ENCODE results near the gene SLC25A44. TPM values are rescaled to one million over a fixed set of nuclear protein-coding genes. Genes with fewer than 3 reads are reported as not detected.
A peak's percentile ranks its signal among the peaks of the same experiment; 100 is the strongest.

SLC25A44 gene, protein sequence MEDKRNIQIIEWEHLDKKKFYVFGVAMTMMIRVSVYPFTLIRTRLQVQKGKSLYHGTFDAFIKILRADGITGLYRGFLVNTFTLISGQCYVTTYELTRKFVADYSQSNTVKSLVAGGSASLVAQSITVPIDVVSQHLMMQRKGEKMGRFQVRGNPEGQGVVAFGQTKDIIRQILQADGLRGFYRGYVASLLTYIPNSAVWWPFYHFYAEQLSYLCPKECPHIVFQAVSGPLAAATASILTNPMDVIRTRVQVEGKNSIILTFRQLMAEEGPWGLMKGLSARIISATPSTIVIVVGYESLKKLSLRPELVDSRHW
- total RNA-seq, result 1 to 10 TPM; 4.9 to 9.9 (median 7.2) TPM
- polyA plus RNA-seq, result 1 to 10 TPM; 5.4 to 9.0 (median 6.8) TPM
- long read RNA-seq, donor 1, partial matches to known transcripts, result 0 of 1 reads
- long read RNA-seq, donor 1, other reads (novel, unspliced or antisense), result 0 of 1 reads
- long read RNA-seq, donor 2, partial matches to known transcripts, result 0 of 3 reads
- long read RNA-seq, donor 2, other reads (novel, unspliced or antisense), result 0 of 3 reads
- long read RNA-seq, donor 3, partial matches to known transcripts, result 0 of 3 reads
- long read RNA-seq, donor 3, other reads (novel, unspliced or antisense), result 0 of 3 reads
- long read RNA-seq, donor 4, result 0 reads
- long read RNA-seq, donor 5, full-length matches to known transcripts, result 7 of 7 reads
- long read RNA-seq, donor 5, partial matches to known transcripts, result 0 of 7 reads
- long read RNA-seq, donor 5, other reads (novel, unspliced or antisense), result 0 of 7 reads
- long read RNA-seq, donor 6, result 0 reads
- long read RNA-seq, donor 7, full-length matches to known transcripts, result 4 of 4 reads
- long read RNA-seq, donor 7, partial matches to known transcripts, result 0 of 4 reads
- long read RNA-seq, donor 7, other reads (novel, unspliced or antisense), result 0 of 4 reads
- long read RNA-seq, donor 8, partial matches to known transcripts, result 0 of 3 reads
- long read RNA-seq, donor 8, other reads (novel, unspliced or antisense), result 0 of 3 reads
- long read RNA-seq, donor 9, partial matches to known transcripts, result 0 of 3 reads
- long read RNA-seq, donor 9, other reads (novel, unspliced or antisense), result 0 of 3 reads
- long read RNA-seq, donor 10, partial matches to known transcripts, result 0 of 2 reads
- long read RNA-seq, donor 10, other reads (novel, unspliced or antisense), result 0 of 2 reads

DNA sequence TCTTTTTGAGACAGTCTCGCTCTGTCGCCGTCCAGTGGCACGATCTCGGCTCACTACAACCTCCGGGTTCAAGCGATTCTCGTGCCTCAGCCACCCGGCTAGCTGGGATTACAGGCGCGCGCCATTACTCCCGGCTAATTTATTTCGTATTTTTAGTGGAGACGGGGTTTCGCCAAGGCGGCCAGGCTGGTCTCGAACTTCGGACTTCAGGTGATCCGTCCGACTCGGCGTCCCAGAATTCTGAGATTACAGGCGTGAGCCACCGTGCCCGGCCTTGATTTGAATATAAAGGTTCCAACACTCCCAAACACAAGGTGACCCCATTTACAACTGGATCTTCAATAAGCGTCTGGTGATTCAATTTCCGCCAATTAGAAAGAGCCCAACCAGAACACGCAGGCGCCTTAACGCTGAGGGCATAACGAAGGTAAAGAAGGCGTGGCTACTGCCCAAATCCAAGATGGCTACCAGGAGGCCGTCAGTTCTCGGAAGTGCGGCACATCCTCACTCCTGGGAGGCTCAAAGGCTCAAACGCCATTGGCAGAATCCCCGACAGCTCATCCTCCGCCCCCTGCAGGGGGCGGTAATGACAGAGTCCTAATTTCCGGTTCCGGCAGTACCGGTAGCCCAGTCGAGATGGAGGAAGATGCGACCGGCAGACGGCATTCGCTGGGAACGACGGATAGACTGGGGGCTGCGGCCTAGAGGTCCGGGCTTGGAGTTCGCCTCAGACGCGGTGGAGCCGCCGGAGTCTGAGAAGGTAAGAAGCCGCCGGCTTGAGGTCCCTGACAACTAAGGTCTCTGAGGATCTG, at the start of gene SLC25A44:
Gene SLC25A44 (plus strand): TSS at position 617 of the 812 bp plus-strand sequence. CDS start 5,744 bp downstream, outside the sequence.
- peak; percentile 96 to 99 for DNase-seq
- peaks cover 0 to 27% (median 16%) of the 10 kb centered on the region in 4 donors for H3K36me3 ChIP-seq
- H3K27ac ChIP-seq, result peak within 1 kb of the TSS; percentile 67 to 88 (median 86)
- TF ChIP-seq EP300 (IDR thresholded peaks at IDR 0.05), result no peak
- no peak for TF ChIP-seq POLR2A (IDR thresholded peaks at IDR 0.05)
- TF ChIP-seq POLR2AphosphoS5 (IDR thresholded peaks at IDR 0.05), result peak; percentile 62 to 92 (median 65)
- TF ChIP-seq, protein P1, sequence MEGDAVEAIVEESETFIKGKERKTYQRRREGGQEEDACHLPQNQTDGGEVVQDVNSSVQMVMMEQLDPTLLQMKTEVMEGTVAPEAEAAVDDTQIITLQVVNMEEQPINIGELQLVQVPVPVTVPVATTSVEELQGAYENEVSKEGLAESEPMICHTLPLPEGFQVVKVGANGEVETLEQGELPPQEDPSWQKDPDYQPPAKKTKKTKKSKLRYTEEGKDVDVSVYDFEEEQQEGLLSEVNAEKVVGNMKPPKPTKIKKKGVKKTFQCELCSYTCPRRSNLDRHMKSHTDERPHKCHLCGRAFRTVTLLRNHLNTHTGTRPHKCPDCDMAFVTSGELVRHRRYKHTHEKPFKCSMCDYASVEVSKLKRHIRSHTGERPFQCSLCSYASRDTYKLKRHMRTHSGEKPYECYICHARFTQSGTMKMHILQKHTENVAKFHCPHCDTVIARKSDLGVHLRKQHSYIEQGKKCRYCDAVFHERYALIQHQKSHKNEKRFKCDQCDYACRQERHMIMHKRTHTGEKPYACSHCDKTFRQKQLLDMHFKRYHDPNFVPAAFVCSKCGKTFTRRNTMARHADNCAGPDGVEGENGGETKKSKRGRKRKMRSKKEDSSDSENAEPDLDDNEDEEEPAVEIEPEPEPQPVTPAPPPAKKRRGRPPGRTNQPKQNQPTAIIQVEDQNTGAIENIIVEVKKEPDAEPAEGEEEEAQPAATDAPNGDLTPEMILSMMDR (IDR thresholded peaks at IDR 0.05), result peak in 4 of 7 experiments; percentile 47 to 73 (median 53)
- H3K4me1 ChIP-seq, result peaks cover 11 to 51% (median 35%) of the 10 kb centered on the region in 4 donors
- peak within 1 kb of the TSS; percentile 86 to 97 (median 94) for H3K4me3 ChIP-seq
- intact Hi-C loops (cut with DNase I; ENCODE audit: low total_unique reads), result no loop called here
- WGBS, 5 donors, result 2 to 9% (median 5%) methylated on average over 33 to 59 of the region's 59 CpGs
- no peaks in the 10 kb centered on the region for H3K9me3 ChIP-seq
- H3K27me3 ChIP-seq, result no peaks in the 10 kb centered on the region

DNA sequence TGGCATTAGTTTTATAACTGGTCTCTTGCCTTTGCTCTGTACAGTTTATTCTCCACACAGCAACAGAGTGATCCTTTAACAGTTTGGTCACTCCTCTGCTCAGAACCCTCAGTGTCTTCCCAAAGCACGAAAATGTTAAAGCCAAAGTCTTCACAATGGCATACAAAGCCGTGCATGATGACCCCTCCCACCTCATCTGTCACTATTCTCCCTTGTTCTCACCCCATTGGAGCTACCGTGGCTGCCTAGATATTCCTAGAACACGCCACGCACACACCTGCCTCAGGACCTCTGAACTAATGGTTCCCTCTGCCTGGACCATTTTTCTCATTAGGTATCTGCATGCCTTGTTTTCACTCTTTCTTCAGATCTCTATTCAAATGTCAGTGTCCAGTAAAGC, 49.2 kb upstream of the SLC25A44 start:
- intact Hi-C loops (cut with DNase I; ENCODE audit: low total_unique reads), result loop anchor here (5.0 kb wide), 1 partner anchor 83 kb away; no protein-coding TSS in a partner anchor
- peaks cover 0 to 4% (median 4%) of the 10 kb centered on the region in 3 donors for H3K27me3 ChIP-seq
- no peak for DNase-seq
- H3K36me3 ChIP-seq, result peaks cover 4 to 12% (median 9%) of the 10 kb centered on the region in 4 donors
- H3K27ac ChIP-seq, result peak overlapping the region in 1 of 5 donors; percentile 42
- no peak overlapping the region for H3K4me3 ChIP-seq
- TF ChIP-seq POLR2AphosphoS5 (IDR thresholded peaks at IDR 0.05) (no peak), POLR2A (IDR thresholded peaks at IDR 0.05) (no peak), EP300 (IDR thresholded peaks at IDR 0.05) (no peak)
- TF ChIP-seq, protein P1 (IDR thresholded peaks at IDR 0.05), result no peak
- H3K4me1 ChIP-seq, result peaks cover 13 to 54% (median 36%) of the 10 kb centered on the region in 4 donors
- 55 to 69% (median 58%) methylated on average over 5 of the region's 5 CpGs for WGBS, 5 donors
- H3K9me3 ChIP-seq, result no peaks in the 10 kb centered on the region

DNA sequence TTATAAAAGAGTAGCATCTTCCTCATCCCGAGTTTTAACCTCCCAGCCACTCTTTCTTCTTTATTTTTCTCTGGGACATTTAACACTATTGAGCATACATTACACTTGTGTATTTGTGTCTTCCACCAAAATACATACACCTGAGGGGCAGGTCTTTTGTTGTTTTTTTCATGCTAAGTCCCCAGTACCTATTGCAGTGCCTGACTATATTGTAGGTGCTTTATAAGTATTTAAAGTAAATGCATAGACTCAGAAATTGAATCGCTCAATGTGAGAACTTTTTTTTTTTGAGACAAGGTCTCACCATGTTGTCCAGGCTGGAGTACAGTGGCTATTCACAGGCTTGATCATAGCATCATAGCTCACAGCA, 48.3 kb upstream of the SLC25A44 start:
- Histone ChIP-seq H3K4me1 (peaks cover 13 to 49% (median 30%) of the 10 kb centered on the region in 4 donors), H3K4me3 (no peak overlapping the region), H3K27ac (peak overlapping the region in 1 of 5 donors; percentile 57), H3K9me3 (no peaks in the 10 kb centered on the region), H3K27me3 (peaks cover 0 to 13% (median 5%) of the 10 kb centered on the region in 3 donors), H3K36me3 (peaks cover 0 to 3% (median 0%) of the 10 kb centered on the region in 4 donors)
- intact Hi-C loops (cut with DNase I; ENCODE audit: low total_unique reads), result no loop called here
- TF ChIP-seq POLR2A (IDR thresholded peaks at IDR 0.05) (no peak), EP300 (IDR thresholded peaks at IDR 0.05) (no peak), POLR2AphosphoS5 (IDR thresholded peaks at IDR 0.05) (no peak)
- TF ChIP-seq, protein P1 (IDR thresholded peaks at IDR 0.05), result no peak
- DNase-seq, result peak in 1 of 2 donors; percentile 1
- WGBS, 5 donors, result 59 to 72% (median 67%) methylated on average over 2 of the region's 2 CpGs

Measured in stomach (tissue), 19 donors.